ENCODE data around the gene ATP2C1.
"Not testable (repeated sequence)": the region's sequence is repeated elsewhere in the genome, so short reads cannot be mapped to it uniquely, and the experiment has no call there.

ATP2C1 gene, protein sequence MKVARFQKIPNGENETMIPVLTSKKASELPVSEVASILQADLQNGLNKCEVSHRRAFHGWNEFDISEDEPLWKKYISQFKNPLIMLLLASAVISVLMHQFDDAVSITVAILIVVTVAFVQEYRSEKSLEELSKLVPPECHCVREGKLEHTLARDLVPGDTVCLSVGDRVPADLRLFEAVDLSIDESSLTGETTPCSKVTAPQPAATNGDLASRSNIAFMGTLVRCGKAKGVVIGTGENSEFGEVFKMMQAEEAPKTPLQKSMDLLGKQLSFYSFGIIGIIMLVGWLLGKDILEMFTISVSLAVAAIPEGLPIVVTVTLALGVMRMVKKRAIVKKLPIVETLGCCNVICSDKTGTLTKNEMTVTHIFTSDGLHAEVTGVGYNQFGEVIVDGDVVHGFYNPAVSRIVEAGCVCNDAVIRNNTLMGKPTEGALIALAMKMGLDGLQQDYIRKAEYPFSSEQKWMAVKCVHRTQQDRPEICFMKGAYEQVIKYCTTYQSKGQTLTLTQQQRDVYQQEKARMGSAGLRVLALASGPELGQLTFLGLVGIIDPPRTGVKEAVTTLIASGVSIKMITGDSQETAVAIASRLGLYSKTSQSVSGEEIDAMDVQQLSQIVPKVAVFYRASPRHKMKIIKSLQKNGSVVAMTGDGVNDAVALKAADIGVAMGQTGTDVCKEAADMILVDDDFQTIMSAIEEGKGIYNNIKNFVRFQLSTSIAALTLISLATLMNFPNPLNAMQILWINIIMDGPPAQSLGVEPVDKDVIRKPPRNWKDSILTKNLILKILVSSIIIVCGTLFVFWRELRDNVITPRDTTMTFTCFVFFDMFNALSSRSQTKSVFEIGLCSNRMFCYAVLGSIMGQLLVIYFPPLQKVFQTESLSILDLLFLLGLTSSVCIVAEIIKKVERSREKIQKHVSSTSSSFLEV

GRCh38 chr3:130893376-130894129 lies at the start of gene ATP2C1:
TSS of gene ATP2C1 (plus strand) at chr3:130894084. CDS start at chr3:130894770, 686 bp downstream.
- DNase-seq (ENCODE audit: low read depth): peak; percentile 87

- DNase-seq (ENCODE audit: low read depth): no peak
Measured at GRCh38 chr3:130844462-130844861, 49.4 kb upstream of the ATP2C1 start.

DNA sequence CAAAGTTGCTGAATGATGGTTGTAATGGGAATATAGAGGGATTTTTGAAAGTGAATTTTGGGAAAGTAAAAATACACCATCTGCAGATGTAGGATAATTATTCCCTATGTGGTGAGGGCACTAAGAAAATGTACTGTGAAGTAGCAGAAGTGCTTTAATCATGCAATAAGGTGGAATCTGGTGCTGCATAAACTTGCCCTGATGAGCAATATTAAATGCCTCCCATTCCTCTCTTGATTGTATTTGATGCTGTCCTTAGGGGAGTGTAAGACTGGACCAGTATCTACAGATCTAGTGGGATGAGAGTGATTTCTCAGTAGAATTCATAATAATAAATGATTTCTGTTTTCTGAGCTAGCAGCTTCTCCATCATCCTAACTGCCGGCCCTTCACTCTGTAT lies 47.7 kb upstream of the ATP2C1 start:
- DNase-seq (ENCODE audit: low read depth): no peak

DNA sequence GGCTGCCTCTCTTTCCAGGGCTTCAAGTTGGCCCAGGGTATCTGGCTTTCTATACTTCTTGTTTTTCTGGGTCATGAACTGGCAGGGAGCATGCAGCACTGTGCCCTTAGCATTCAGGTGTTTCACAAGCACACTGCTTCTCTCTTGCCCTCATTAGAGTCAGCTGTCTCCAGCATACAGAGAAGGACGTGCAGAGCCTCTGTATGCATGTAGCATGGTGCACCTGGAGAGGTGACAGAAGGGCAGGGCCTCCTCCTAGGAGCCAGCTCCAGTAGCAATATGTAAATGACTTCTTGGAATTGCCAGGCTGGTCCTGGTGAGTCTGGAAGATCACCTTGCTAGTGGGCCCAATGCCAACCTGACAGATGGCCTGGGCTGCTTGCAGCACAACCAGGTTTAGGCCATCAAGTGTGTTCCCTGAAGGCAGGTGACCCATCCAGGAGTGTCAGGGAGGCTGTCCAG lies 44.8 kb upstream of the ATP2C1 start:
- DNase-seq (ENCODE audit: low read depth): no peak

DNA sequence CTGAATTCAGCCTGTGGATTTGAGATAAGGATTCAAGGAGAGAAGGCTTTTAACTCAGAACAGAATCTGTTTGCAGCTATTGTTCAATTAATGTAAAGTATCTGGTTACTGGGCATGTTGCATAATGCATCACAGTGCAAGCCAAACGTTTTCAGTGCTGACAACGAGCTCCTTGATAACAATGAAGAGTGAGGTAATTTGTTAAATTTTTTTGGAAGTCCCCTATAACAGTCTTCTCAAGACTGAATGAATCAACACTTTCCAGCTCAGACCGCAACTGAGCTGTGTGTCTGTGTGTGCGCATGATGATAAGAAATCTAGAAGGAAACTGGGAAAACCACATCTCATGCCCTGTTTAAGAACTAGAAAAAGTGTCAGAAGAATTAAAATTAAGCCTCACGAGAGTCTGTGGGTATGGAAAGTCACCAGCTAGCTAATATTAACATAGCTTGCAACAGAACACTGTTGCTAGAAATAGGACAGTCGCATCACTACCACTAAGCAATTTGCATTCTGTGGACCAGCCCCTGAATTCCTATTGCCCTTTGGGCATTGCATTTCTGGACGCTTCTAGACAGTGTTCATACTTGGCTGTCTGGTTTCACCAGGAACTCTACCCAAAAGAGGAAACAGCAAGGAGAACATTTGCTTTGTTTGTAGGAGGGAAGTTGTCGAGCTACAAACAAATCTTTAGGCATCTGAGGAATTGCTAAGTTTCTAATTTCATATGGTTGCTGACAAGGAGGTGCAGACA lies 43.7 kb upstream of the ATP2C1 start:
- no peak for DNase-seq (ENCODE audit: low read depth)

DNA sequence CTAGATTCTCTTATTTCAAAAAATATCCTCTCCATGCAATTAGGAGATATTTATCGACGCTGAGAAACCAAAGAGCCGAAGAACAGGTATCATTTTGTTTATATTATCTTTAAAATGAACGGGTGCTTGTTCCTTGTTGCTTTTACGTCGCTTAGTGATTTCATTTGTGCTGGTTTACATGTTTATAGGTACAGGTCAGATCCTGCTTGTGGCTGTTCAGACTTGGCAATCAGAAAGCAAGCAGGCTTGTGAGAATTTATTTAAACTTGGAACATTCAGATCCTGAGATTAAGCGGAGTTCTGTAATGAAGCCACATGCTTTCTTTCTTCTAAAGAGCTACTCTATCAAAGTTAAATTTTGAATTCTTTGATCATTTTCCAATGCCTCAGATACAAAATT lies 43.0 kb upstream of the ATP2C1 start:
- no peak for DNase-seq (ENCODE audit: low read depth)

- DNase-seq (ENCODE audit: low read depth): no peak
Measured at GRCh38 chr3:130851277-130851676, 42.6 kb upstream of the ATP2C1 start.

- no peak for DNase-seq (ENCODE audit: low read depth)
Measured at GRCh38 chr3:130853581-130853980, 40.3 kb upstream of the ATP2C1 start.

DNA sequence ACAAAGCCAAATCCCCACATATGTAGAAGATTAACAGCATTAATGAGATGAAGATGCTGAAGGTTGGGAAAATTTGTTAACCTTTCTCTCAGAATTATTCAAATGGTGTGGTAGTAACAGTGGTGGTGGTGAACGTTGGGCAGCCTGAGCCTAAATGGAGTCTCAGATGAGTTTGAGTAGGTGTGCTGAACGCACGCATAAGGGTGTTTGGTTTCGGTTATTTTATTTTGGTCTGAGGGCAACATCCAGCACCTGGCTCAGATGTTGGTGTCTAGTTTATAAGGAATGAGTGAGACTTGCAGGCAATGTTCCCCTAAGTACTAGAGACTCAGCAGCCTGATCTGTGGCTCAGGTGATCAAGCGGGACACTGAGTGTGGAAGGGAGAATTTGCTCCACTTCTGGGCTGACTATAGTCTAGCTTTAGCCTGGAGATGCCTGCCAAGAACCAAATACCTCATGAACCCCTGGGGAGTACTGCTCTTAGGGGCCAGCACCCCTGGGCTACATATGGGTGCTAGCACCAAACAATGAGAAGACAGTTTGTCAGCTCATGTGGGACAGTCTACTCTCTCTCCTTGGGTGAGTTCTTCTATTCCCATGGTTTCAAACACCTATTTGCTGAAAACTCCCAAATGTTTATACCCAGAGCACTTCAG lies 39.5 kb upstream of the ATP2C1 start:
- DNase-seq (ENCODE audit: low read depth): no peak

DNA sequence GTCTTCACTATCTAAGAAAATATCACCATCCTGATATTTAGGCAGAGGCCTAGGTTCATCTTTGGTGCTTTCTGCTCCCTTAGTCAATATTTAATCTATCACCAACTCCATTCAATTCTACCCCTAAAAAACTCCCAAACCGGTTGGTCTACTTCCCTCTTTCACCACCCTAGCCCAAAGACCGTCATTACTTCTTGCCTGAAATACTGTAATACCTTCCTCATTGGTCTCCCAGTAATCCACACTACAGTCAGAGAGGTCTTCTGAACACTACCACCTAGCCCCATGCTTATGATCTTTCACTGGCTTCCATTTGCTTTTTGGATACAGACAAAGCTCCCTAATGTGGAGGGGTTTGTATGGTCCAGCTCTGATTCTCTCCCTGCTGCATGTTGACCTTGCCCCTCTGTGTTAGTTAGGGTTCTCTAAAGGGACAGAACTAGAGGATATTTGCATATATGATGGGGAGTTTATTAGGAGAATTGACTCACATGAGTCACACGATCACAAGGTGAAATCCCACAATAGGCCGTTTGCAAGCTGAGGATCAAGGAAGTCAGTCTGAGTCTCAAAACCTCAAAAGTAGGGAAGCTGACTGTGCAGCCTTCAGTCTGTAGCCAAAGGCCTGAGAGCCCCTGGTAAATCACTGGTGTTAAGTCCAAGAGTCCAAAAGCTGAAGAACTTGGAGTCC lies 36.4 kb upstream of the ATP2C1 start:
- DNase-seq (ENCODE audit: low read depth): no peak

DNA sequence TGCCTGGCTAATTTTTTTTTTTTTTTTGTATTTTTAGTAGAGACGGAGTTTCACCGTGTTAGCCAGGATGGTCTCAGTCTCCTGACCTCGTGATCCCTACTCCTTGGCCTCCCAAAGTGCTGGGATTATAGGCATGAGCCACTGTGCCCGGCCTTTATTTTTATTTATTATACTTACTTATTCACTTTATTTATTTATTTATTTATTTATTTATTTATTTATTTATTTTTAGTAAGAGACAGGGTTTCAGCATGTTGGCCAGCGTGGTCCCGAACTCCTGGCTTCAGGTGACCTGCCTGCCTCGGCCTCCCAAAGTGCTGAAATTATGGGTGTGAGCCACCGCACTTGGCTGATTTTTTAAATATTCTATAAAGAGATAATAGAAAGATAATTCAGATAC lies 31.8 kb upstream of the ATP2C1 start:
- not testable (repeated sequence) for DNase-seq (ENCODE audit: low read depth)

GRCh38 chr3:130865489-130865888 lies 28.4 kb upstream of the ATP2C1 start:
- no peak for DNase-seq (ENCODE audit: low read depth)

DNA sequence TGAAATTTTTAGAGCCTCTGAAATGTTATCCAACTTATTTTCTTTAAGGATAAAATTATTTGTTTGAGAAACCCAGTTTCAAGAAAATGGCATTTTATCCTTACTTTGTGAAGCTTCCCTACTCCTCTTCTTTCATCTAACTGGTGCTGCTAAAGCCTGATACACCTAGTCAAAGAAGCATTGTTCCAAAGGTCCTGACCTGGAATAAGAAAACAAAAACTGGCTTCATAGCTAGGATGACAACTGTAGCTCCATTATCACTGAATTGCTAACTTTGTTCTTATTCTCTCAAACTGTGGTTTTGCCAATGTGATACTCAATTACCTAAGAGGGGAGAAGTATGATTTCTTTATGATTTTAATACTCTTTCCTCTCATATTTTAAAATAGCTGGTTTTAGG lies 27.6 kb upstream of the ATP2C1 start:
- DNase-seq (ENCODE audit: low read depth): no peak

- no peak for DNase-seq (ENCODE audit: low read depth)
Measured at GRCh38 chr3:130870423-130870822, 23.5 kb upstream of the ATP2C1 start.

- no peak for DNase-seq (ENCODE audit: low read depth)
Measured at GRCh38 chr3:130876594-130876993, 17.3 kb upstream of the ATP2C1 start.

DNA sequence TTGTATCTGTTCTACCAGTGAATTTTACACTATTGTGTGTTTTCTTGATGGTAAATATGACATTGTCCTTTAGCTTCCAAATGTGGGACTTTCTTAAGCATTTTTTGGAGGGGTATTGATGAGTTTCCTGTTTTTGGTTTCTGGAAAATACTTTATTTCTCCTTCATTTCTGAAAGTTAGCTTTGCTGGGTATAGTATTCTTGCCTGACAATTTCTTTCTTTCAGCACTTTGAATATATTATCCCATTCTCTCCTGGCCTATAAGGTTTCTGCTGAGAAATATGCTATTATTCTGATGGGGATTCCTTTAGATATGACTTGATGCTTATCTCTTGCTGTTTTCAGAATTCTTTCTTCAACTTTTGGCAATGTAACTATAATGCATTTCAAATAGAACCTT lies 15.4 kb upstream of the ATP2C1 start:
- DNase-seq (ENCODE audit: low read depth): no peak

GRCh38 chr3:130889416-130889946 lies 4.4 kb upstream of the ATP2C1 start:
- DNase-seq (ENCODE audit: low read depth): no peak

- DNase-seq (ENCODE audit: low read depth): peak; percentile 35
Measured at GRCh38 chr3:130892759-130893375, 1.0 kb upstream of the ATP2C1 start.

- DNase-seq (ENCODE audit: low read depth): peak; percentile 17
Measured at GRCh38 chr3:130894130-130894985, 474 bp downstream of the ATP2C1 start.
